ENCODE data around the gene CDK2. TPM values are rescaled to one million over a fixed set of nuclear protein-coding genes. Genes with fewer than 3 reads are reported as not detected.
"Not testable (repeated sequence)": the region's sequence is repeated elsewhere in the genome, so short reads cannot be mapped to it uniquely, and the experiment has no call there.

The CDK2 gene
- polyA plus RNA-seq, 3 donors, result 59.1 to 65.3 (median 64.1) TPM

DNA sequence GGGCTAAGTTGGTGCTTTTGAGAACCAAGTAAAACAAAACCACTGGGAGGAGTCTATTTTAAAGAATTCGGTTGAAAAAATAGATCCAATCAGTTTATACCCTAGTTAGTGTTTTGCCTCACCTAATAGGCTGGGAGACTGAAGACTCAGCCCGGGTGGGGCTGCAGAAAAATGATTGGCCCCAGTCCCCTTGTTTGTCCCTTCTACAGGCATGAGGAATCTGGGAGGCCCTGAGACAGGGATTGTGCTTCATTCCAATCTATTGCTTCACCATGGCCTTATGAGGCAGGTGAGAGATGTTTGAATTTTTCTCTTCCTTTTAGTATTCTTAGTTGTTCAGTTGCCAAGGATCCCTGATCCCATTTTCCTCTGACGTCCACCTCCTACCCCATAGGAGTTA is 5.4 kb downstream of the CDK2 start:
- no peak for DNase-seq (ENCODE audit: extremely low read depth in 1 of 11, low read depth in 9 of 11, low spot score in 4 of 11)

DNA sequence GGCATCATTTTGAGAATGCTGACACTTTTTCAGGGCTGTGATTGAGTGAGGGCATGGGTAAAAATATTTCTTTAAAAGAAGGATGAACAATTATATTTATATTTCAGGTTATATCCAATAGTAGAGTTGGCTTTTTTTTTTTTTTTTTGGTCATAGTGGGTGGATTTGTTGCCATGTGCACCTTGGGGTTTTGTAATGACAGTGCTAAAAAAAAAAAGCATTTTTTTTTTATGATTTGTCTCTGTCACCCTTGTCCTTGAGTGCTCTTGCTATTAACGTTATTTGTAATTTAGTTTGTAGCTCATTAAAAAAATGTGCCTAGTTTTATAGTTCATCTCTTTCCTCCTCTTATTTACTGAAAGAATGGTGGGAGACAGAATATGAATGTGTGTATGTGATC is 5.8 kb downstream of the CDK2 start:
- no peak for DNase-seq (ENCODE audit: extremely low read depth in 1 of 11, low read depth in 9 of 11, low spot score in 4 of 11)

GRCh38 chr12:55972911-55973598 is 6.4 kb downstream of the CDK2 start:
- DNase-seq (ENCODE audit: extremely low read depth in 1 of 11, low read depth in 9 of 11, low spot score in 4 of 11), result no peak

DNA sequence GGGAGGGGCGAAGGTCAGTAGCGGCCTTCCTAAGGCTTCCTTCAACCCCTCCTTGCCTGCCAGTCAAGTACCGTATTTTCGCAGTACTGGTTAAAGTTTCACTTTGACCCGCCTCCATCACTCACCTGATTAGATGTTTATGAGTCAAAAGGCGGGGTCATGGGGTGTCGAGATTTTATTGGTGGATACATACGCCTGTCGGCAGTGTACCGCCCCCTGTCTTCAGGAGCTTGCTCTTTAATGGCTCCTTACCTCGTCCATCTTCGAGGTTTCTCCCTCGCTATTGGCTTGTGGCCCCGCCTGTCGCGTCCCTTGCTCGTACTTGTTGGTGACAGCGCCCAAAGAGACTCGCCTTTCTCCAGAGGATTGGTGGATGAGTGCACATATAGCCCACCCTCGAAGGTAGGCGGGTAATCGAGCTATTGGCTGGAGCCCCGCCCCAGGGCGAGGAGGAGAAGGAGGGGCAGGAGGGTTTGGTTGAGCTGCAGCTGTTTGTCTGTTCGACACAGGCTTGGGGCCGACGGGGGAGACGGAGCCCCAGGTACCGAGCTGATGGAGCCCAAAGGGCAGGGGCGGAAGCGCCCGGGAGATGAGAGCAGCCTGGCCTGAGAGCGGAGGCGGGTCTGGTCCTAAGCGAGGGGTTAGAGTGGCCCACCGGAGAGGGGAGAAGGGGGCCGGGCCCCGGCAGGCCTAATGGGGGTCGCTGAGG is 7.1 kb downstream of the CDK2 start, which contains the start of gene RAB5B:
Gene RAB5B, plus strand, starts transcription at position 480 of the 709 bp plus-strand sequence. CDS start 12,883 bp downstream, outside the sequence.
- DNase-seq (ENCODE audit: extremely low read depth in 1 of 11, low read depth in 9 of 11, low spot score in 4 of 11), result peak; percentile 96 to 100 (median 99)

- peak in 3 of 11 donors; percentile 42 to 70 (median 54) for DNase-seq (ENCODE audit: extremely low read depth in 1 of 11, low read depth in 9 of 11, low spot score in 4 of 11)
Observed at GRCh38 chr12:55974308-55974730, 7.7 kb downstream of the CDK2 start.

- no peak for DNase-seq (ENCODE audit: extremely low read depth in 1 of 11, low read depth in 9 of 11, low spot score in 4 of 11)
Observed at GRCh38 chr12:55978393-55978792, 11.8 kb downstream of the CDK2 start.

- no peak for DNase-seq (ENCODE audit: extremely low read depth in 1 of 11, low read depth in 9 of 11, low spot score in 4 of 11)
Observed at GRCh38 chr12:55979069-55979468, 12.4 kb downstream of the CDK2 start.

GRCh38 chr12:55981882-55982281 is 15.3 kb downstream of the CDK2 start:
- DNase-seq (ENCODE audit: extremely low read depth in 1 of 11, low read depth in 9 of 11, low spot score in 4 of 11), result not testable (repeated sequence)

DNA sequence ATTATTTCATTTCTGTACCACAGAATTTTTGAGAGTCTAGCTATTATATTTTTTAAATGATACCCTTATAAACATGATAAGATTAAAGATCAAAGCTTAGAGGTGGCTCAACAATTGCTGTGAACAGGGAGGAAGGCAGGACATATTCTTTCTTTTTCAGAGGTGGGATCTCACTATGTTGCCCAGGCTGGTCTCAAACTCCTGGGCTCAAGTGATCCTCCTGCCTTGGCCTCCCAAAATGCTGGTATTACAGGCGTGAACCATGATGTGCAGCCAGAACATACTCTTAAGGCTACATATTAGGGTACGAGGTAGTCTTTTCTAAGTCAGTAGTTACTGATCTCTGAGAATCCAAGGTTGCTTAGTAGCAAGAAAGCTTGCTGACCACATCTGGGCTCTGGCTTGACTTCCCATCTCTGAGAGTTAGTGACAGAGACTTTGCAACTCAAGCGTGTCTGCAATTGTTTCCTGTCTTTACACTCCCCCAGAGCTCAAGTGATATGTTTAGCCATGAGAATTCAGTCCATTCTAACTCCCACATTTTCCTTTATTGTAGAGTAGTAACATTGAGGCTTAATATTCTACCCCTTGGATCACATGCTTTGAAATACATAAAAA is 15.8 kb downstream of the CDK2 start:
- DNase-seq (ENCODE audit: extremely low read depth in 1 of 11, low read depth in 9 of 11, low spot score in 4 of 11), result peak in 1 of 11 donors; percentile 33

DNA sequence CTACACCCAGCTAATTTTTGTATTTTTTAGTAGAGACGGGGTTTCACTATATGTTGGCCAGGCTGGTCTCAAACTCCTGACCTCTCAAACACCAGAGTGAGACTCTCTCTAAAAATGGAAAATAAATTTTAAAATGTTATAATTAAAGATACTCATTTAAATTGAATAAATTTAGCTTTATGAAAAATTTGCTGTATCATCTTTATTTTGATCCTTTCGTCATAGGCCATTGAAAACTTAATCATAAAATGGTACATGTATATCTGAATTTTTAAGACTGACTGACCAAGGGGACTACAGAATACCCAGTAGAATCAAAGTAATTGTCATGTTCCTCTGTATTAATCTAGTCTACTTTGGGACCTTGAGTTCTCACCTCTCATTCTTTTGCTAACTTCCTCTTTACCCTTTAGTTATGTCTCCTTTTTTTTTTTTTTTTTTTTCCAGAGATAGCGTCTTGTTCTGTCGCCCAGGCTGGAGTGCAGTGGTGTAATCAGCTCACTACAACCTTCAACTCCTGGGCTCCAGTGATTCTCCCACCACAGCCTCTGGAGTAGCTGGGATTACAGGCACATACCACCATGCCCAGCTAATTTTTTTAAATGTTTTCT is 16.7 kb downstream of the CDK2 start:
- no peak for DNase-seq (ENCODE audit: extremely low read depth in 1 of 11, low read depth in 9 of 11, low spot score in 4 of 11)

- no peak for DNase-seq (ENCODE audit: extremely low read depth in 1 of 11, low read depth in 9 of 11, low spot score in 4 of 11)
Observed at GRCh38 chr12:55984861-55985260, 18.2 kb downstream of the CDK2 start.

DNA sequence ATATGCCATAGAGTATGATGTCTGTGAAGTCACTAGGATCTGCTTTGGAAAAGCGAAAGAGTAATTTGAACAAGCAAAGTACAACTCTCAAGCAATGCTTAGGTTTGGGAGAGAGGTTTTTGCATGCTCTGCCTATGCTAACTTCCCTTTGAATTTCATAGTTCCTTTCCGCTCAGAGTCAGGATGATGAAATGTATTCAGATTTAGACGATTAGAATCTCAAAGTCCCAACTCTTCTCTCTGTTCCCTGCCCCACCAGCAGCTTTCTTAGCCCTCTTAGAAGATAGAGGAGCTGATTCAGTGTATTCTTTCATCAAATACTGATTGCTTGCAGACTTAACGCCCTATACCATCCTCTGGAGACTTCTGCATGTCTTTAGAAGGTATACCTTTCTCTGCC is 18.7 kb downstream of the CDK2 start:
- DNase-seq (ENCODE audit: extremely low read depth in 1 of 11, low read depth in 9 of 11, low spot score in 4 of 11), result no peak

DNA sequence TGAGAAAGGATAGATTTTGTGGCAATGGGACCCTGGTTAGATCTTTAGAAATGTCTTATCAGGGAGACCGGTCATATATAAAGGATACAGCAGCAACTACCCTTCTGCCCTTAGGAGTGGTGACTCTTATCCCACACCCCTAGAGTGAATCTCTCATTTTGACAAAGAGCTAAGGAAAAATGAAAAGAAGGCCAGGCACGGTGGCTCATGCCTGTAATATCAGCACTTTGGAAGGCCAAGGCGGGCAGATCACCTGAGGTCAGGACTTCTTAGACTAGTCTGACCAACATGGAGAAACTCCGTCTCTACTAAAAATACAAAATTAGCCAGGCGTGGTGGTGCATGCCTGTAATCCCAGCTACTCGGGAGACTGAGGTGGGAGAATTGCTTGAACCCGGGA is 19.3 kb downstream of the CDK2 start:
- not testable (repeated sequence) for DNase-seq (ENCODE audit: extremely low read depth in 1 of 11, low read depth in 9 of 11, low spot score in 4 of 11)

DNA sequence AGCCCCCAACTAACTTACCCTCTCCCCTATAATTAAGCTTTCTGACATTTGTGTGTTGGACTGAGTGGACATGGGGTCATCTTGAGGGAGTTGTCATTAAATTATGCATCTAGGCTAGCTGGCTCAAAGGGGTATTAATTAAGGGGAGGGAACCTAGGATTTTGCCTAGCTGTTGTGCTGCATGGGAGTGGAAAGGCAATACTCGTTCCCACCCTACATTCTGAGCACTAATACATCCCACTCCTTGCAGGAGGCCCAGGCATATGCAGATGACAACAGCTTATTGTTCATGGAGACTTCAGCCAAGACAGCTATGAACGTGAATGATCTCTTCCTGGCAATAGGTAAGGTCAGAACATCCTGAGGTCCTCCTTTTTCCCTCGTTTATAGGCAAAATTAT is 24.5 kb downstream of the CDK2 start:
- no peak for DNase-seq (ENCODE audit: extremely low read depth in 1 of 11, low read depth in 9 of 11, low spot score in 4 of 11)

- DNase-seq (ENCODE audit: extremely low read depth in 1 of 11, low read depth in 9 of 11, low spot score in 4 of 11), result no peak
Observed at GRCh38 chr12:55993230-55993853, 26.7 kb downstream of the CDK2 start.

GRCh38 chr12:55995366-55995765 is 28.7 kb downstream of the CDK2 start:
- DNase-seq (ENCODE audit: extremely low read depth in 1 of 11, low read depth in 9 of 11, low spot score in 4 of 11), result no peak

DNA sequence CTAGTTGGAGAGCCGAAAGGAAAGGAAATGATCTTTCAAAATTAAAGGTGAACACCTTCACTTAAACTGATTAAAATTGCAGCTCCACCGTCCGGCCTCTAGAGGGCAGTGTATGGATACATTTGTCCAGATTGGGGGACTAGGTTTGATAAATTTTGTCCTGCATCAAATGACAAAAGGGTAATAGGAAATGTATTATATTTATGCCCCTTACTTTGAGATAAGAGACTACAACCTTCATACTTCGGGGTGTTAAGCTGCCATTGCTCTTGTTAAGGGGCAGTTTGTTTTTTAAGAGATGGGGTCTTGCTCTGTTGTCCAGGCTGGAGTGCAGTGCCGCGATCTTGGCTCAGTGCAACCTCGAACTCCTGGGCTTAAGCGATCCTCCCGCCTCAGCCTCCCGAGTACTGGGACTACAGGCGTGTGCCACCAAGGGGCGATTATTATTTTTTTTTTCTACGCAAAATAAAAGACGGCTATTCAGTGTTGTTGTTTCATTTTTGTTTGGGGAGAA is 29.6 kb downstream of the CDK2 start:
- DNase-seq (ENCODE audit: extremely low read depth in 1 of 11, low read depth in 9 of 11, low spot score in 4 of 11), result peak in 5 of 11 donors; percentile 52 to 75 (median 65)

- peak; percentile 81 to 98 (median 94) for DNase-seq (ENCODE audit: extremely low read depth in 1 of 11, low read depth in 9 of 11, low spot score in 4 of 11)
Observed at GRCh38 chr12:55996715-55997534, 30.3 kb downstream of the CDK2 start, which contains the start of gene SUOX. SUOX (plus strand) TSS chr12:55997276; CDS start chr12:56002222, 4,946 bp downstream.

Data from renal cortex interstitium (tissue), 11 donors.